Myocyte (in vitro differentiated cells): ENCODE data around the gene PTPRG. TPM values are rescaled to one million over a fixed set of nuclear protein-coding genes. Genes with fewer than 3 reads are reported as not detected.

Experiments
- DNase-seq: peaks from one replicate; pipeline ENCODE4 v3.0.0-alpha.2; 2012; ENCODE audit warnings: low read depth
- total RNA-seq: library from RNA; depleted of rRNA; stranded (reverse); fragments of >200 nt; gene quantifications from 2 replicates; pipeline ENCODE4 v1.2.3, GENCODE V29; 2014

The PTPRG gene
- total RNA-seq, 1 donor from 2014 or later: 28.4 TPM

DNA sequence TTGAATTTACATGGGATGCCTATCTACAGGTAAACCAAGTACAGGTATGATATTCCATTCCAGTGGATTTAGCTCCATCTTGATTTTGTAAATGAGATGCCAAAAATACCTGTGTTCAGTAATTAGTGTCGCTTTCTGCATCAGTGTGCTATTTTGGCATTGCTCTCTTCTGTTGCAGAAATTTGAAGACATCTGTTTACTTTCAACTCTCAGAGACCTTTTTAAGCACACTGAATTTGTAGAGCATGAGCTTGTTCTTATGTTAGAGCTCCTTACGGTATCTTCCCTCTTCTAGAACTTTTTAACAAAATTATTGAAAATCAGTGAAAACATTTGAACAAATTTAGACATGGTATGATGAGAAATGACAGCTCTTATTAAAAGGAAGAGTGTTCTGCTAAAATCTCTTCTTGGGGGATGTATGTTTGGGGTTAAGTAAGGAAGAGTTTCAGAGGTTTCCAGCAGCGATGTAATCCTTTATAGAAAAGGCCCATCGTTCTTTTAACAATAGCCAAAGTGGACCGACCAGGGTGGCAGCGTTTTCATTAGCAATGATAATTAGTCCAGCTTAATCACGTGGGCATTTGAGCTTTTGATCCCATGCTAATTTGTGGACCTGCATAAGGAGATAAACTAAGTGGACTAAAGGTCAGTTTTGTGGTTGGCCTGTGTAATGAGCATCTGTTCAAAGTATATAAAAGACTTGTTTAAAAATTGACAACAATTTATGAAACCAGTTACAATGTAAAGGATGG, 385.4 kb downstream of the PTPRG start:
- DNase-seq: no peak

DNA sequence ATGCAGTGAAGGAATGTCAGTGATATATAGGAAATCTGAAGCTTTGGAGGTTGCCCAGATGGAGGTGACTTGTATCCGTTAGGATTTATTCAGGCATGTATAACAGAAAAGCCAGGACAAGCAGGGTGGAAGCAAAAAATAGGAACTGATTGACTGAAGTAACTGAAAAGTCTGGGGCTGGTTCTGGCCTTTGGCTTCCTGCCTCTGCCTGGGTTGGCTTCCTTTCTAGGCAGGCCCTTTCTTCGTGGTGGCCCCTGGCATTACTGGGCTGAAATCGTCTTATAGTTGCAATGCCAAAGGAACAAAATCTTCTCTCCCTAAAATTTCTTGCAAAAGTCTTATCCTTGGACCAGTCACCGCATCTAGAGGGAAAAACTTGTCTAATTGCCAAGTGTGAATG, 386.1 kb downstream of the PTPRG start:
- no peak for DNase-seq

DNA sequence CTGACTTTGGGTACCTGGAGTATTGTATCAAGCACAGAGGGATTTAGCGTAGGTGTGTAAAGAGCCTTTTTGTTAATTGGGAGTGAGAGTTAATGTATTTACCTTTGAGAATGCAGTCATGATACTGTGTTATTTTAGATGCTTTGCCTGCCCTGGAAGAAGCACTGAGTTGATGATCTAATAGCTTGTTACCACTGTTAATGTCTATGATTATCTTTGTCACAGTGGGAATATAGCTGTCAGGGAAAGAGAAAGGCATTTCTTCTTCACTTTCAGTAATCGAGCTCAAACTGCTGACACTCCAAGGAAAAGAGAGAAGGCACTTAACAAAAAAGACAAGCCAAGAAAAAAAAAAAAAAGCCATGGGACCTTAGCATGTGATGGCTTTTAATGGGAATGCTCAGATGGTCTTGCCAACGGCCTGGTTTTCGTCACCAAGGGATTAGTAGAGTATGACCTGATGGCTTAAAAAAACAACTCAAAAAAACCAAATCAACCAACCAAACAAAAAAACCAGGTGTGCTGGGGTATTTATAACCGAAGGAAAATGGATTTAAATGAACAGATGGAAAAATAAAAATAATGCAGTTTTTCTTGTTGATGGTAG, 387.4 kb downstream of the PTPRG start:
- no peak for DNase-seq

DNA sequence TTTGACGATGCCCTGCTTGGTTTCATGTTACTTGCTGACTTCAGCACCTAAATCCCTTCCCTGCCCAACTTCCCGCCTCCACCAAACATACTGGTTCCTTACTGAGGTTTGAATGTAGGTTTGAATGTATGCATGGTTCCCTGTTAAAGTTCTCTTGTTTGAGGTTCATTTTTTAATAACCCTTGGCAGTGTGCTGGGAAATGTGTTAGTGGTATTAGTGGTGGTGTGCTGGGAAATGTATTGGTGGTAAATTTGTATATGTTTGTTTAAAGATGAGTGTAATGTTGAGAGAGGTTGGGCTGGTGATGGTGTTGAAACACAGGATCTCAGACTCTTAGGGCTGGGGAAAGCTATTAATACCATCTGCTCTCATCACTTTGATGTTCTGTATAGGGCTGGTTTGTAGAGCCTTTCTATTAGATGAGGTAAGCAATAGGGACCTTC, 392.7 kb downstream of the PTPRG start:
- peak; percentile 43 for DNase-seq

DNA sequence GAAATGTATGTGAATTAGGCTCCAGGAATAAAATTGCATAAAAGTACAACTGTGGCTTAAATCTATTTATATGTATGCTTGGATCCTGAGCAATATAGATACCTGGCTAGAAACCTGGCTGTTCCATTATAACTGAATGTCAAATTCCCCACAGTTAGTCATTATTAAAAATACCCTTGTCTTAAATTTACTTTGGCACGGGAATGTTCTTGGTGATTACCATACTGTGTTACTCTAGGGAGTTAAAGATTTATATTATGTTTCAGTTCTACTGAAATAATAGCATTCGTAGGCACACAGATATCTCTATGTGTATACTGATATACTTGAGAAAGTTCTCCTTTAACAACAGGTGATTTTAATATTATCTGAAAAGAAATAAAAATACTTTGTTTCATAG, 394.1 kb downstream of the PTPRG start:
- no peak for DNase-seq

- peak; percentile 55 for DNase-seq
Measured at GRCh38 chr3:61956236-61956635, 394.9 kb downstream of the PTPRG start.

DNA sequence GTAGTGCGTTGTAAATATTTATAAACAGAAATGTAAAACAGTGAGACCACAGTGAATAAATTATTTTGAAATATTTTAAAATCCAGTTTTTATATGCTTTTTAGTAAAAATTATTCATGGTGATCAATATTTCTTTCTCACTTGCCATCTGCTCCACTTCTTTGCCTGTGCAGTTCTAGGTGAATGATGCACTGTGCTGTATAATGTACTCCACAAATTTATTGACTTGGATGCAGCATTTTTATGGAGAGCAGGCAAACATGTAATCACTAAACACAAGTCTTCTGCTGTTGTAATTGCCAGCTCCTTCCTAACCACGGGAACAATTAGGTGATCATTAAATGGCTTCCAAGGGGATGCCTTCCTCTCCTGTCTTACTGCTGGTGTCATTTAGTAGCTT, 395.9 kb downstream of the PTPRG start:
- DNase-seq: no peak

DNA sequence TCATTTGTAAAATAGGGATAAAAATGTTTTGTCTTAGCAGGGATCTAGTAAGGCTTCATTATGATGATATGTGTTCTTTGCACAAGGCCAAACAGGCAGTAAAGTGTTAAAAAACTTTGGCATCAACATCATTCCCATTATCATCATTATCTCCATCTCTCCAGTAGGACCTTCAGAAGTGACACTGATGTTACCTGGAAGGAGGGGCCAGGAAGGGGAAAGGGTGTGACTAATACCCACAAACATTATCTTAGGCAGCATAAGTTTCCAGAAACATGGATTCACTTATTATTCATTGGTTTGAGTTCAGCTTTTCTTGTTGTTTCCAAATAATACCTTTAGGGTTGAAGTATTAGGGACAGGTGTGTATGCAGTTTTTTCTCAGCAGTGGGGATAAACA, 399.6 kb downstream of the PTPRG start:
- DNase-seq: no peak

DNA sequence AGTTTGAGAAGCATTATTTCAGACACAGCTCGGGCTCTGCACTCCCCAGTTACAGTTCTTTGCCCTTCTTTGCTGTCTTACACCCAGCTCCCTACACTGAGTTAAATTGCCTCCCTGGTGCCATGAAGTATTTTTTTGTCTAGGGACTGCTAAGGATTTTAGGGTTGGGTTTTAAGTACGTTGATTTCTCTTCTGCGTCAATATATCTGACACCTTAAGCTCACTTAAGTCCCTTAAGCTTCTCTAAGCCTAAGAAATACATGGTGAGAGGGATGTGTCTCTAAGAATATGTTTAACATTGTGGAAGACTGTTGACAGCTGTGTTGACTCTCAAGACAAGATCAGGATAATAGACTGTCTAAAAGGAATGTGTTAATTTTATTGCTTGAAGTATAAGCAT, 400.5 kb downstream of the PTPRG start:
- DNase-seq: no peak

GRCh38 chr3:61964566-61964965, 403.2 kb downstream of the PTPRG start:
- peak; percentile 28 for DNase-seq

DNA sequence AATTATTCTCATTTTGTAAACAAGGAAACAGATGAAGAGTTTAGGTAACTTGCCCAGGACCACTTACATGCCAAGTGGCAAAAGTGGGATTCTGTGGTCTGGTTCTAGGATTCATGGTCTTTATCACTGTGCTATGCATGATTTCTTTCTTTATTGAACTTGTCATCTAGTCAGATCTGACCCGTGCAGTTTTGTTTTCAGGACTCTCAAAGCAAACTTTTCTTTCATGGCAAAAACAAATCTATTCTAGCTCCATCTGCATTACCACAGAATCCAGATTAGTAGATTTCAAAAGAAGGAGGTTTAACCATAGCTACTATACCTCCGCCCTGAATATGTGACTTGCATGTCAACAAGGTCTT, 404.4 kb downstream of the PTPRG start:
- no peak for DNase-seq

- DNase-seq: no peak
Measured at GRCh38 chr3:61966200-61966599, 404.8 kb downstream of the PTPRG start.

- no peak for DNase-seq
Measured at GRCh38 chr3:61967019-61967418, 405.6 kb downstream of the PTPRG start.

- no peak for DNase-seq
Measured at GRCh38 chr3:61967937-61968336, 406.6 kb downstream of the PTPRG start.

DNA sequence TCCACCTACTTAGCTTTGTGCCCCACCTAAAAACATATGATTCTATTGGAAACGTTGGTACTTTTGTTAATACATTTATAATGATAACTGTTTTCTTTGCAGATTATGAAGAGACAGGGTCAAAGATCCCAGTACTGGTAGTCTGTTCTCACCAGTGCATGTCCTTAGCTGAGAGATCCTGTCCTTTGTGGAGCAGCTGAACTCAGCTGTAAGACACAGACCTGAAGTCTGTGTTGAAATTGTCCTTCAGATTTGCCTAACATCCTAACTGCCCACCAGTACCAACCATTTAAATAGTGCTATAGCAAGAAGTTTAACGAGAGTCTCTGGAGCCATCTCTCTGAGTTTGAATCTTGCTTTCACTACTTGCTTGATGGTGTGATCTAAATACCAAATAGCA, 413.3 kb downstream of the PTPRG start:
- no peak for DNase-seq

DNA sequence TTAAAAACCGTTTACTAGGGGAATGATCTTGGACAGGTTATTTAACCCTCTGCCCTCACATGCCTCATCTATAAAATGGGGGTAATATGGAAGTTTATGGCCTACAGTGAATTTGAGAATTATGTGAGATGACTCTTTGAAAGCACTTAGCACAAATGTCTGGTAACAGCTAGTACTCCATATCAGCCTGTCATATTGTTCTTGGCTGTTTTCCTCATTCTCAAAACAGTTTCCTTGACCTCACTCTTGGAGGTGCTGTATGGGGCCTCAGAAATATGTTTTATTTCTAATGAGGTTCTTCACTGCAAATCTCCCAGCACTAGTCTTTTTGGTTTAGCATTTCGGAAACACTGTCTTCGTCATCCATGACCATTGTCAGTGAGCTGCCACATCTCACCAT, 413.8 kb downstream of the PTPRG start:
- no peak for DNase-seq

DNA sequence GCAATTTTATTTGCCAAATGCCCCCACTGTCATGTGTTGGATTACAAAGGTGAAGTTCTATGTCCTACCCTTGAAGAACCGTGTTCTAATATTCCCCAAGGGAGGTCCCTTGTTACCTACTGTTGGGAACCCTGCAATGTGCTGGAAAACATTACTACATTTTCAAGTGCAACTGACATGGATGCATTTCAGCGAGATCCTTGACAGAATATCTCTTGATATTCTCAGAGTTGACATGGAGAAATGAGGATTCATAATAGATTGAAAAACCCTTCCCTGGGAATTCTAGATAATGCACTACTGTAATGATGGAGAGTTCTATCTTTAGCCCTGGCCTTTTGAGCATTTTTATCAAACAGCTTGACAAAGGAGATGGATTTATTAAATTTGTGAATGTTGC, 414.6 kb downstream of the PTPRG start:
- no peak for DNase-seq

DNA sequence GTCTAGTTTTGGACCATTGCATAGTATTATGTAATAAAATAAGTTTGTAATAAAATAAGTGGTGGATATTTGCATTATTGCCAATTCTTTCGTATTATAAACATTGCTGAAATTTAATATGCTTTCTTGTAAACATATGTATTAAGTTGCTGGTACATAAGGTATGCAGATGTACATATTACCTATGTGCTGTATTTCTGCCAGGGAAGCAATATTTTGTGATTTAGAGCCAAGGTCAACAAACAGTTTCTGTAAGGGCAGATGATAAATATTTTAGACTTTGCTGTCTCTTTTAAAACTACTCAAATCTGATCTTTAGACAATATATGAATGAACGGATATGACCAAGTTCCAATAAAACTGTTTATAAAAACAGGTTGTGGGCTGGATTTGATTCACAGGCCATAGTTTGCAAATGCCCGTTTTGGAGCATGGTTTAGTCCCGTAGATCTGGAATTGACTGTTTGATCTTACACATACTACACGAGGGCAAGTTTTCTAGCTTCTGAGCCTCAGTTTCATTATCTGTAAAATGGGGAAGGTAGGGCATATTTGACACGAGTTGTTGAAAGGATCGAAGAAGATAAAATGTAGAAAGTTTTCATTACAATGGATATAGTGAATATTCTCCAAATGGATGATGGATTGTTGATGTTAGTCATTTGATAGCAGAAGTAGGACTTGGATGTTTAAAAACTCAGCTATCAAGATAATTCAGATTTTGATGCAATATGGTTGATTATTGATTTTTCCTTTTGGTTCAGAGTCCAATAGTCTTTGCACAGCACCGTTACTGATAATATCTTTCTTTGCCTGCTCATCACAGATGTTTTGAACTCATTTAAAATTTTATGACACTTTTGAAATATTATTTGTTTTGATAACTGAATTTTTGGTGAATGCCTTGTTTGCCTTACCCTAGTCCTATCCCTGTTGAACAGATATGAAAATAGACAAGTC, 417.4 kb downstream of the PTPRG start:
- DNase-seq: no peak

DNA sequence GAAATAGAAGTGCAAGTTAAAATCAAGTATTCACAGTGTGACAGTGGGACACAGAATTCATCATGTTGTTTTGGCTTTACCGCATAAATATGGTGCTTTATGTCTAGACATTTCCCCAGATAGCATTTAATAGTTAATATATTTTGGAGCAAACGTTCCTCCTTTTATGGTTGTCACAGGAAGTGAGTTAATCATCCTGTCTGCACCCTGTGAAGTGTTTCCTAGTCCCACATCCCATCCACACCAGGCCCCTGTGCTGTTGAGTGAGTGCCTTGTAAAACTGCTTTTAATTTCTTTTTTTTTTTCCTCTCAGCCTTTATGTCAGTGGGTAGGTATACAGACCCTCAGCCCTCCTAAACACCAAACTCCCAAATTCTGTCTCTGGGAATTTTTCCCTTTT, 418.3 kb downstream of the PTPRG start:
- DNase-seq: peak; percentile 31

DNA sequence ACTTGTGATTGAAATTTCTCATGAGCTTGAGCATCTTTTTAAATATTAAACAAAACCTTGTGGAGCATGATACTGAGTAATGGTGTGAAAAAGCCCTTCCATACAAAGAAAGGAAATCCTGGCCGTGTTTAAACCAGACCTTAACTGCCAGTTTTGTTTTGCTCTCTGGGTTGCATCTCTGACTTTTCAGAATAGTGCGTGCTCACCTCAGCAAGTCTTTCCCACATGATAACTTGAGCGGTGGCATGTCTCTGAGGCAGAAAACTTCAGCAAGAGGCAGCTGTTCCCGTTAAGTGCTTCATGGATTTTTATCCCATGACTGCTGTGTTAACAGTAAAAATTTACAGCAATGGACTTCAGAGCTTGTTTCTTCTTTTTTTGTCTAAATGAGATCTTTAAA, 418.7 kb downstream of the PTPRG start:
- DNase-seq: peak; percentile 78

DNA sequence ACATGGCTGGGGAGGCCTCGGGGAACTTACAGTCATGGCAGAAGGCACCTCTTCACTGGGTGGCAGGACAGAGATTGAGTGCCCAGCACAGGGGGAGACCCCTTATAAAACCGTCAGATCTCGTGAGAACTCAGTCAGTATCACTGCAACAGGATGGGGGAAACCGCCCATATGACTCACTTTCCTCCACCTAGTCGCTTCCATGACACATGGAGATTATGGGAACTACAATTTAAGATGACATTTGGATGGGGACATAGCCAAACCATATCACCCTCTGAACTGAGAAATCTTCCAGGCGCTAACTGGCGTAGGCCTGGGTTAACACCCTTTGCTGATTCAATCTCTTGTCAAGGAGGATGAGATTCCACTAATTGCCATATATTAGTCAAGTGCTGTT, 419.7 kb downstream of the PTPRG start:
- DNase-seq: no peak

GRCh38 chr3:61983479-61983878, 422.1 kb downstream of the PTPRG start:
- DNase-seq: no peak
